ENCODE data around the gene IRS1.

DNA sequence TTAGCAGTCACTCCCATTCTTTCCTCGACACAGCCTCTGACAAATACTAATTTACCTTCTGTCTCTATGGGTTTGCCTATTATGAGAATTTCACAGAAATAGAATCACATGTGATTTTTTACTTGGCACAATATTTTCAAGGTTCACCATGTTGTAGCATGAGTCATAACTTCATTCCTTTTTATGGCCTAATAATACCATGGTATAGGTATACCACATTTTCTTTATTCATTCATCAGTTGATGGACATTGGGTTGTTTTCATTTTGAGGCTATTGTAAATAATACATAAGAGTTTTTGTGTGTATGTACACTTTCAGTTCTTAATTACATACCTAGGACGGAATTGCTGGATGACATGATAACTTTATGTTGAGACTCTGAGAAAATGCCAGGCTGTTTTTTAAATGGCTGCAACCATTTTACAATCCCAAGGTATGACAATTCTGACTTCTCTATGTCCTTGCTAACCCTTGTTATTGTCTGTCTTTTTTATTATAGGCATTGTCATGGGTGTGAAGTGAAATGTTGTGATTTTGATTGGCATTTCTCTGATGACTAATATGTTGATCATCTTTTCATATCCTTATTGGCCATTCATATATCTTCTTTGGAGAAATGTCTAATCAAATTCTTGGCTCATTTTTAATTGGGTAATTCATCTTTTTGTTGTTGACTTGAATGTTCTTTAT lies 87.9 kb downstream of the IRS1 start:
- TF ChIP-seq, protein P1, sequence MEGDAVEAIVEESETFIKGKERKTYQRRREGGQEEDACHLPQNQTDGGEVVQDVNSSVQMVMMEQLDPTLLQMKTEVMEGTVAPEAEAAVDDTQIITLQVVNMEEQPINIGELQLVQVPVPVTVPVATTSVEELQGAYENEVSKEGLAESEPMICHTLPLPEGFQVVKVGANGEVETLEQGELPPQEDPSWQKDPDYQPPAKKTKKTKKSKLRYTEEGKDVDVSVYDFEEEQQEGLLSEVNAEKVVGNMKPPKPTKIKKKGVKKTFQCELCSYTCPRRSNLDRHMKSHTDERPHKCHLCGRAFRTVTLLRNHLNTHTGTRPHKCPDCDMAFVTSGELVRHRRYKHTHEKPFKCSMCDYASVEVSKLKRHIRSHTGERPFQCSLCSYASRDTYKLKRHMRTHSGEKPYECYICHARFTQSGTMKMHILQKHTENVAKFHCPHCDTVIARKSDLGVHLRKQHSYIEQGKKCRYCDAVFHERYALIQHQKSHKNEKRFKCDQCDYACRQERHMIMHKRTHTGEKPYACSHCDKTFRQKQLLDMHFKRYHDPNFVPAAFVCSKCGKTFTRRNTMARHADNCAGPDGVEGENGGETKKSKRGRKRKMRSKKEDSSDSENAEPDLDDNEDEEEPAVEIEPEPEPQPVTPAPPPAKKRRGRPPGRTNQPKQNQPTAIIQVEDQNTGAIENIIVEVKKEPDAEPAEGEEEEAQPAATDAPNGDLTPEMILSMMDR (conservative IDR thresholded peaks at IDR 0.05): no peak
- TF ChIP-seq ZFX (IDR thresholded peaks at IDR 0.05): no peak

Measured in C4-2B (cell line).